Measurements from ENCODE around the gene MACROD2.

DNA sequence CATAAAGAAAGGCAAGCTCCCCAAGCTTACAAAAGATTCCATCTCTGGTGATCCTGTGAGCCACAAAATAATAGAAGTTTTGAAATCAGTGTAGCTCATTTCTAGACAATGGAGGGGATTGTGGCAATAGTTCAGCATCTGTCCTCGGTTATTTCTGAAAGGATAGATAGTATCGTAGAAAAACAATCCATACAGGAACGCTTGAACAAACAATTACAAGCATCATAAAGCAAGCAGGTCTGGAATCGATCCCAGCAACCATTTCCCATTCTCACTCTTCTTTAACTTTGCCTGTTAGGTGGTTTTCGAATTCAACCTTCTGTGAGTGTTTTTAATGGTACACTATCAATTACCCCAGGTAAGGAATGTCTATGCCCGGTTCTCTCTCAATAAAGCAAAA lies 1646.8 kb downstream of the MACROD2 start:
- TF ChIP-seq, protein P1, sequence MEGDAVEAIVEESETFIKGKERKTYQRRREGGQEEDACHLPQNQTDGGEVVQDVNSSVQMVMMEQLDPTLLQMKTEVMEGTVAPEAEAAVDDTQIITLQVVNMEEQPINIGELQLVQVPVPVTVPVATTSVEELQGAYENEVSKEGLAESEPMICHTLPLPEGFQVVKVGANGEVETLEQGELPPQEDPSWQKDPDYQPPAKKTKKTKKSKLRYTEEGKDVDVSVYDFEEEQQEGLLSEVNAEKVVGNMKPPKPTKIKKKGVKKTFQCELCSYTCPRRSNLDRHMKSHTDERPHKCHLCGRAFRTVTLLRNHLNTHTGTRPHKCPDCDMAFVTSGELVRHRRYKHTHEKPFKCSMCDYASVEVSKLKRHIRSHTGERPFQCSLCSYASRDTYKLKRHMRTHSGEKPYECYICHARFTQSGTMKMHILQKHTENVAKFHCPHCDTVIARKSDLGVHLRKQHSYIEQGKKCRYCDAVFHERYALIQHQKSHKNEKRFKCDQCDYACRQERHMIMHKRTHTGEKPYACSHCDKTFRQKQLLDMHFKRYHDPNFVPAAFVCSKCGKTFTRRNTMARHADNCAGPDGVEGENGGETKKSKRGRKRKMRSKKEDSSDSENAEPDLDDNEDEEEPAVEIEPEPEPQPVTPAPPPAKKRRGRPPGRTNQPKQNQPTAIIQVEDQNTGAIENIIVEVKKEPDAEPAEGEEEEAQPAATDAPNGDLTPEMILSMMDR (IDR thresholded peaks at IDR 0.05), result no peak
- no peak for TF ChIP-seq POLR2A (IDR thresholded peaks at IDR 0.05)
